Esophagus muscularis mucosa (tissue), 3 donors: ENCODE measurements around the gene GDF15.
A peak's percentile ranks its signal among the peaks of the same experiment; 100 is the strongest.

Source experiments
- CTCF ChIP-seq, 3 experiments: fragments of 200-600 bp in 2 of 3; fragments of 450-650 bp in 1 of 3; sonication (generic) in 2 of 3; IDR thresholded peaks; one replicate each; pipeline ENCODE4 v1.5.1; 2017 to 2019; ENCODE audit warnings: antibody characterized with exemption in 3 of 3, mild to moderate bottlenecking in 2 of 3, moderate library complexity in 1 of 3
- POLR2A ChIP-seq: fragments of 450-650 bp; IDR thresholded peaks from one replicate; pipeline ENCODE4 v1.6.1; 2017; ENCODE audit warnings: antibody characterized with exemption, moderate library complexity, mild to moderate bottlenecking, low read depth
- POLR2AphosphoS5 ChIP-seq, 2 donors: sonication (generic); formaldehyde crosslinking; IDR thresholded peaks; one replicate each; pipeline ENCODE4 v1.6.1; 2017; ENCODE audit warnings: antibody characterized with exemption in 2 of 2

- TF ChIP-seq CTCF (IDR thresholded peaks at IDR 0.05) (no peak), POLR2A (no peak), POLR2AphosphoS5 (IDR thresholded peaks at IDR 0.05) (peak; percentile 65 to 85)
Observed at GRCh38 chr19:18373892-18374629, 11.9 kb upstream of the GDF15 start.
